ENCODE measurements around the gene SLC25A11. TPM values are rescaled to one million over a fixed set of nuclear protein-coding genes. Genes with fewer than 3 reads are reported as not detected.

The SLC25A11 gene
- total and polyA plus RNA-seq, 4 donors: 28.5 to 54.1 (median 46.0) TPM

GRCh38 chr17:4970273-4970672, 30.4 kb upstream of the SLC25A11 start:
- H3K9me3 ChIP-seq (ENCODE audit: control insufficient read depth in 4 of 4, low read length in 3 of 4): no peaks in the 10 kb centered on the region
- H3K27me3 ChIP-seq (ENCODE audit: control insufficient read depth in 4 of 4, insufficient read depth in 4 of 4, low read length in 3 of 4): no peaks in the 10 kb centered on the region
- no peak overlapping the region for H3K4me3 ChIP-seq (ENCODE audit: low read depth in 1 of 3, low read length in 3 of 3)
- H3K36me3 ChIP-seq (ENCODE audit: control insufficient read depth in 4 of 4, insufficient read depth in 3 of 4, low read depth in 1 of 4, low read length in 3 of 4): peaks cover 3 to 6% (median 6%) of the 10 kb centered on the region in 4 donors
- 98% methylated on average over 8 of the region's 8 CpGs for WGBS
- TF ChIP-seq FOXA2 (IDR thresholded peaks at IDR 0.05): no peak
- no peak for TF ChIP-seq GABPA (IDR thresholded peaks at IDR 0.05 in 1 of 2, conservative IDR thresholded peaks at IDR 0.05 in 1 of 2)
- no peak for TF ChIP-seq NR2F2 (IDR thresholded peaks at IDR 0.05)
- no peak for TF ChIP-seq RAD21 (IDR thresholded peaks at IDR 0.05)
- TF ChIP-seq, protein P1, sequence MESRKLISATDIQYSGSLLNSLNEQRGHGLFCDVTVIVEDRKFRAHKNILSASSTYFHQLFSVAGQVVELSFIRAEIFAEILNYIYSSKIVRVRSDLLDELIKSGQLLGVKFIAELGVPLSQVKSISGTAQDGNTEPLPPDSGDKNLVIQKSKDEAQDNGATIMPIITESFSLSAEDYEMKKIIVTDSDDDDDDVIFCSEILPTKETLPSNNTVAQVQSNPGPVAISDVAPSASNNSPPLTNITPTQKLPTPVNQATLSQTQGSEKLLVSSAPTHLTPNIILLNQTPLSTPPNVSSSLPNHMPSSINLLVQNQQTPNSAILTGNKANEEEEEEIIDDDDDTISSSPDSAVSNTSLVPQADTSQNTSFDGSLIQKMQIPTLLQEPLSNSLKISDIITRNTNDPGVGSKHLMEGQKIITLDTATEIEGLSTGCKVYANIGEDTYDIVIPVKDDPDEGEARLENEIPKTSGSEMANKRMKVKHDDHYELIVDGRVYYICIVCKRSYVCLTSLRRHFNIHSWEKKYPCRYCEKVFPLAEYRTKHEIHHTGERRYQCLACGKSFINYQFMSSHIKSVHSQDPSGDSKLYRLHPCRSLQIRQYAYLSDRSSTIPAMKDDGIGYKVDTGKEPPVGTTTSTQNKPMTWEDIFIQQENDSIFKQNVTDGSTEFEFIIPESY (IDR thresholded peaks at IDR 0.05): no peak
- peak overlapping the region; percentile 97 to 99 for H3K27ac ChIP-seq (ENCODE audit: low read depth in 1 of 2, low read length in 2 of 2)
- no peak for DNase-seq (ENCODE audit: low spot score)
- no peak overlapping the region for H3K9ac ChIP-seq (ENCODE audit: low read depth in 1 of 2, low read length in 2 of 2)
- peaks cover 7 to 52% (median 33%) of the 10 kb centered on the region in 4 donors for H3K4me1 ChIP-seq (ENCODE audit: control insufficient read depth in 4 of 4, insufficient read depth in 4 of 4, low read length in 3 of 4)

DNA sequence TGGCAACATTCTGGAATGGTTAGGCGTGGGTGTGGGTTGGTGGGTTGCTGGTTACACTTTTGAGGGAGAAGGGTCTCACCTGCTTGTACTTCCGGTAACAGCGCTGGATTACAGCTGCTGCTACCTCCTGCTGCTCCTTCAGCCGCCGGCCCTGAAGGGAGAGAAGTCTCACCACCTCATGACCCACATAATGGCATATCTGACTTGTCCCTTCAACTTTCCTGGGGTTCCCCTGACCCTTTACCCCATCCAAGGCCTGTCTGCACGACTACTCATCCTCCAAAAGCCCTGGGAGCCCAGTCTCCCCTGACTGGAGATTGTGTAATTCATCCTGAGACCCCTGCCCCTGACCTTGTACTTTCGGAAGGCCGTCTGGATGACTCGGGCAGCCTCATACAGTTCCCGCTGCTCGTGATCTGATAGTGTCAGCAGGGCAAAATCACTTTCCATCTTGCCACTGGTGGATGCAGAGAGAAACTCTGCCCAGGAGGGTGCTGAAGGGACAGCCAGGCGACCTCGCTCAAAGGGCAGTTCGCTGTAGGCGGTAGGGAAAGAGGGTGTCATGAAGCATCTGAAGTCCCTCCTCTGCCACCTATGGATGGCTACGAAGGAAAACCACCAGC, 29.8 kb upstream of the SLC25A11 start:
- 36% methylated on average over 16 of the region's 16 CpGs for WGBS
- Histone ChIP-seq H3K9ac (ENCODE audit: low read depth in 1 of 2, low read length in 2 of 2) (peak overlapping the region in 1 of 2 donors; percentile 84), H3K9me3 (ENCODE audit: control insufficient read depth in 4 of 4, low read length in 3 of 4) (no peaks in the 10 kb centered on the region), H3K4me3 (ENCODE audit: low read depth in 1 of 3, low read length in 3 of 3) (peak overlapping the region in 2 of 3 donors; percentile 41 to 71), H3K36me3 (ENCODE audit: control insufficient read depth in 4 of 4, insufficient read depth in 3 of 4, low read depth in 1 of 4, low read length in 3 of 4) (peaks cover 3 to 6% (median 6%) of the 10 kb centered on the region in 4 donors), H3K27ac (ENCODE audit: low read depth in 1 of 2, low read length in 2 of 2) (peak overlapping the region; percentile 97 to 99), H3K27me3 (ENCODE audit: control insufficient read depth in 4 of 4, insufficient read depth in 4 of 4, low read length in 3 of 4) (no peaks in the 10 kb centered on the region), H3K4me1 (ENCODE audit: control insufficient read depth in 4 of 4, insufficient read depth in 4 of 4, low read length in 3 of 4) (peaks cover 7 to 52% (median 33%) of the 10 kb centered on the region in 4 donors)
- TF ChIP-seq ATF3 (IDR thresholded peaks at IDR 0.05) (no peak), EGR1 (IDR thresholded peaks at IDR 0.05; ENCODE audit: low read depth in 2 of 2) (no peak), FOXA1 (IDR thresholded peaks at IDR 0.05) (no peak), RAD21 (IDR thresholded peaks at IDR 0.05) (peak in 1 of 2 donors; percentile 42), SP1 (IDR thresholded peaks at IDR 0.05) (peak; percentile 44), HNF4A (conservative IDR thresholded peaks at IDR 0.05) (peak; percentile 80 to 92), TAF1 (conservative IDR thresholded peaks at IDR 0.05) (no peak), YY1 (IDR thresholded peaks at IDR 0.05) (peak; percentile 30), REST (IDR thresholded peaks at IDR 0.05) (peak; percentile 98), RXRA (IDR thresholded peaks at IDR 0.05) (peak; percentile 47 to 73), HNF4G (IDR thresholded peaks at IDR 0.05) (peak; percentile 46), NR2F2 (IDR thresholded peaks at IDR 0.05) (no peak), JUND (IDR thresholded peaks at IDR 0.05) (peak in 1 of 2 donors; percentile 84)
- TF ChIP-seq, protein P1 (IDR thresholded peaks at IDR 0.05): no peak
- no peak for DNase-seq (ENCODE audit: low spot score)

Data from liver (tissue), 9 donors.